Breast epithelium (tissue), 3 donors: Measurements from ENCODE around the gene STARD7.

ENCODE experiments used
- CTCF ChIP-seq, 3 donors: fragments of 450-650 bp; IDR thresholded peaks; one replicate each; pipeline ENCODE4 v1.5.1; 2016 to 2017; ENCODE audit warnings: antibody characterized with exemption in 3 of 3, mild to moderate bottlenecking in 3 of 3, moderate library complexity in 3 of 3
- POLR2A ChIP-seq: fragments of 450-650 bp; IDR thresholded peaks from one replicate; pipeline ENCODE4 v1.6.1; 2016; ENCODE audit warnings: antibody characterized with exemption, mild to moderate bottlenecking, moderate library complexity
- POLR2AphosphoS5 ChIP-seq, 3 donors: sonication (generic); formaldehyde crosslinking; IDR thresholded peaks; one replicate each; pipeline ENCODE4 v1.6.1; 2017; ENCODE audit warnings: antibody characterized with exemption in 3 of 3

GRCh38 chr2:96184989-96185388 lies 23.6 kb downstream of the STARD7 start:
- no peak for TF ChIP-seq POLR2A
- no peak for TF ChIP-seq CTCF (IDR thresholded peaks at IDR 0.05)
- no peak for TF ChIP-seq POLR2AphosphoS5 (IDR thresholded peaks at IDR 0.05)
